Loucy (cell line): Measurements from ENCODE around the gene TVP23A.

Experiments used
- H2AFZ ChIP-seq: fragments of 200-600 bp; sonication (generic); 2 replicates; pipeline ENCODE4 v1.6.0; 2016; ENCODE audit warnings: antibody characterized with exemption, mild to moderate bottlenecking, low read length, moderate library complexity
- H3F3A ChIP-seq: fragments of 200-600 bp; 2 replicates; pipeline ENCODE4 v1.6.0; 2016; ENCODE audit warnings: antibody characterized with exemption, low read depth, mild to moderate bottlenecking
- H3K27me3 ChIP-seq: fragments of 200-600 bp; sonication (generic); 2 replicates; pipeline ENCODE4 v1.6.1; 2014; ENCODE audit warnings: low read length, mild to moderate bottlenecking; ENCODE audit not compliant: insufficient read depth, poor library complexity, severe bottlenecking
- H3K36me3 ChIP-seq: fragments of 200-600 bp; sonication (generic); 2 replicates; pipeline ENCODE4 v1.6.1; 2016; ENCODE audit warnings: low read length; ENCODE audit not compliant: insufficient read depth
- H3K4me1 ChIP-seq: fragments of 200-600 bp; sonication (generic); 2 replicates; pipeline ENCODE4 v1.5.1; 2014; ENCODE audit warnings: low read length, mild to moderate bottlenecking; ENCODE audit not compliant: insufficient read depth, poor library complexity, severe bottlenecking
- H3K4me2 ChIP-seq: fragments of 200-600 bp; sonication (generic); 2 replicates; pipeline ENCODE4 v1.6.0; 2014; ENCODE audit warnings: antibody characterized with exemption, low read length, low read depth, mild to moderate bottlenecking; ENCODE audit not compliant: poor library complexity, severe bottlenecking
- H3K4me3 ChIP-seq: fragments of 200-600 bp; sonication (generic); 2 replicates; pipeline ENCODE4 v1.5.1; 2014; ENCODE audit warnings: low read length, mild to moderate bottlenecking, mixed read lengths; ENCODE audit not compliant: poor library complexity, severe bottlenecking
- H3K79me2 ChIP-seq: fragments of 200-600 bp; sonication (generic); 2 replicates; pipeline ENCODE4 v1.6.1; 2014; ENCODE audit warnings: low read length; ENCODE audit not compliant: insufficient read depth
- H3K9ac ChIP-seq: fragments of 200-600 bp; sonication (generic); 2 replicates; pipeline ENCODE4 v1.6.0; 2014; ENCODE audit warnings: mild to moderate bottlenecking, low read depth, low read length, moderate library complexity; ENCODE audit not compliant: poor library complexity, severe bottlenecking
- H3K9me2 ChIP-seq: fragments of 200-600 bp; sonication (generic); replicated peaks from 2 replicates; pipeline ENCODE4 v1.6.1; 2016; ENCODE audit warnings: low read depth, low read length, mixed read lengths
- H3K9me3 ChIP-seq: fragments of 200-600 bp; sonication (generic); 2 replicates; pipeline ENCODE4 v1.6.1; 2014; ENCODE audit warnings: mild to moderate bottlenecking, antibody characterized with exemption, low read length, low read depth; ENCODE audit not compliant: insufficient read depth
- H4K20me1 ChIP-seq: fragments of 200-600 bp; sonication (generic); 2 replicates; pipeline ENCODE4 v1.6.0; 2014; ENCODE audit warnings: antibody characterized with exemption, low read length, mild to moderate bottlenecking; ENCODE audit not compliant: insufficient read depth, poor library complexity, severe bottlenecking
- CTCF ChIP-seq: fragments of 200-600 bp; sonication (generic); conservative IDR thresholded peaks from 2 replicates; pipeline ENCODE4 v1.5.1; 2014; ENCODE audit warnings: mild to moderate bottlenecking, antibody characterized with exemption, low read length
- EZH2phosphoT487 ChIP-seq: fragments of 200-600 bp; IDR thresholded peaks from 2 replicates; pipeline ENCODE4 v1.6.1; 2018; ENCODE audit warnings: antibody characterized with exemption, mild to moderate bottlenecking, moderate library complexity, borderline replicate concordance

Gene TVP23A

GRCh38 chr16:10745841-10746240 is 72.8 kb downstream of the TVP23A start:
- Histone ChIP-seq H2AFZ (no peak overlapping the region), H3K27me3 (no peaks in the 10 kb centered on the region), H3K9me2 (no peaks in the 10 kb centered on the region), H3F3A (no peaks in the 10 kb centered on the region), H3K9me3 (no peaks in the 10 kb centered on the region), H4K20me1 (no peaks in the 10 kb centered on the region), H3K9ac (no peak overlapping the region), H3K79me2 (no peaks in the 10 kb centered on the region), H3K4me2 (no peak overlapping the region), H3K36me3 (no peaks in the 10 kb centered on the region), H3K4me1 (peaks cover 5% of the 10 kb centered on the region), H3K4me3 (no peak overlapping the region)
- no peak for TF ChIP-seq EZH2phosphoT487
- no peak for TF ChIP-seq CTCF

GRCh38 chr16:10744370-10745030 is 74.1 kb downstream of the TVP23A start:
- Histone ChIP-seq H3K79me2 (no peaks in the 10 kb centered on the region), H3K9me3 (no peaks in the 10 kb centered on the region), H3F3A (no peaks in the 10 kb centered on the region), H4K20me1 (no peaks in the 10 kb centered on the region), H3K9ac (peak overlapping the region; percentile 62), H3K4me2 (peak overlapping the region; percentile 85), H3K36me3 (no peaks in the 10 kb centered on the region), H3K9me2 (no peaks in the 10 kb centered on the region), H3K4me1 (peaks cover 9% of the 10 kb centered on the region), H3K4me3 (peak overlapping the region; percentile 76), H2AFZ (peak overlapping the region; percentile 55; the same call in 1 of the 2 replicates), H3K27me3 (no peaks in the 10 kb centered on the region)
- TF ChIP-seq CTCF (no peak), EZH2phosphoT487 (no peak)

- Histone ChIP-seq H3K27me3 (no peaks in the 10 kb centered on the region), H4K20me1 (no peaks in the 10 kb centered on the region), H3K9me2 (no peaks in the 10 kb centered on the region), H2AFZ (peak within 1 kb of the TSS; percentile 81), H3K9me3 (no peaks in the 10 kb centered on the region), H3K4me2 (peak within 1 kb of the TSS; percentile 85), H3K36me3 (no peaks in the 10 kb centered on the region), H3K9ac (peak within 1 kb of the TSS; percentile 69), H3F3A (no peaks in the 10 kb centered on the region), H3K4me3 (peak within 1 kb of the TSS; percentile 76), H3K79me2 (no peaks in the 10 kb centered on the region), H3K4me1 (peaks cover 9% of the 10 kb centered on the region)
- TF ChIP-seq CTCF (no peak), EZH2phosphoT487 (no peak)
Observed at GRCh38 chr16:10743610-10744369, 74.8 kb downstream of the TVP23A start, which contains the start of gene NUBP1. NUBP1 (plus strand) TSS chr16:10743842; CDS start chr16:10743864, 22 bp downstream.
